HG03521 (cell line): ENCODE measurements around the gene RAB9A.
"Not testable (repeated sequence)": the region's sequence is repeated elsewhere in the genome, so short reads cannot be mapped to it uniquely, and the experiment has no call there.

Source experiments
- ATAC-seq: cut with Tn5 transposase; IDR thresholded peaks from one replicate; pipeline ENCODE4 v1.9.1; 2021; ENCODE audit warnings: mild to moderate bottlenecking, moderate library complexity; ENCODE audit not compliant: unreplicated experiment

RAB9A gene

DNA sequence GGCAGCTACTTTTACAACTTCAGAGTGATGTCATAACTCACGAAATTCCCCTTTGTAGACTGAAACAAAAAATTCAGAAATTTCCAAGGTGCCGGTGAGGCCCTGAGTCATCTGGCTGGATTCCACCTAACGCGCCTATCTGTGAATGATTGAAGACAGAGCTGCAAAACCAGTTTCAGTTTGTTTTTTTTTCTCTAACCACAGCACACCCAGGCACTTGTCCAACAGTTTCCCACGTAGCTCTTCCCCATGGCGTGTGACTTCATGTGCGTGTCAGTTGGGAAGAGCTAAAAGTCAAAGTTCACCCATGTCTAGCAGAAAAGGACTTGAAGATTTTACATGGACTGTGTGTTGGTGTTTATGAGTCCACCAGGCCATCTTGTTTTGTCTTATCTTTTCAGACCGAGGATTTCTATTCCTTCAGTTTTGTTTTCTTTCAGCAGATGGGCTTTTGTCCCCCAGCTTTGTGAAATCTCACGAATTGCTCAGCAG is 19.6 kb upstream of the RAB9A start:
- peak; percentile 61 for ATAC-seq

DNA sequence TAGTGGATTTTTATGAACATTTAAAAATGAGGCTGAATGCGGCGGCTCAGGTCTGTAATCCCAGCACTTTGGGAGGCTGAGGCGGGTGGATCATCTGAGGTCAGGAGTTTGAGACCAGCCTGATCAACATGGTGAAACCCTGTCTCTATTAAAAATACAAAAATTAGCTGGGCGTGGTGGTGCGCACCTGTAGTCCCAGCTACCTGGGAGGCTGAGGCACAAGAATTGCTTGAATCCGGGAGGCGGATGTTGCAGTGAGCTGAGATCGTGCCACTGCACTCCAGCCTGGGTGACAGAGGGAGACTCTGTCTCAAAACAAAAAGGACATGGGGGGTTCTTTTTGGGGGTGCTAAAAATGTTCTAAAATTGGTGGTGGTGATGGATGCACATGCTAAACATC is 19.2 kb upstream of the RAB9A start:
- not testable (repeated sequence) for ATAC-seq

DNA sequence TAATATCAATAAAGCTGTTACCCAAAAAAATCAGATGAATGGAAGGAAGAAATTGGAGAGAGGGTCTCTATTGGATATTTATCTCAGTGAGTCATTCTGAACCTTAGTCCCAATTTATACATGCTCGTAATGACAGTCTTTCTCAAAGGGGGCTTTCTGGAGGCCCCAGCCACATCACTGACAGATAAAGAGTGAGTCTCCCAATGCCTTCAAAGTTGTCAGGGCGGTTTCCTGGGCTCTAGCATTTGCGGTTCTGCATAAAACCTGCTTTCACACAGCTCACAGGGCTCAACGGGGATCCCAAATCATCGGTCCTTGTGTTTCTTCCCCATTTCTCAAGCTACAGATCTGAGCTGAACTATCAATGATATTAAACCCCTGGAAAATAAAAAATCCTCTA is 18.7 kb upstream of the RAB9A start:
- no peak for ATAC-seq

DNA sequence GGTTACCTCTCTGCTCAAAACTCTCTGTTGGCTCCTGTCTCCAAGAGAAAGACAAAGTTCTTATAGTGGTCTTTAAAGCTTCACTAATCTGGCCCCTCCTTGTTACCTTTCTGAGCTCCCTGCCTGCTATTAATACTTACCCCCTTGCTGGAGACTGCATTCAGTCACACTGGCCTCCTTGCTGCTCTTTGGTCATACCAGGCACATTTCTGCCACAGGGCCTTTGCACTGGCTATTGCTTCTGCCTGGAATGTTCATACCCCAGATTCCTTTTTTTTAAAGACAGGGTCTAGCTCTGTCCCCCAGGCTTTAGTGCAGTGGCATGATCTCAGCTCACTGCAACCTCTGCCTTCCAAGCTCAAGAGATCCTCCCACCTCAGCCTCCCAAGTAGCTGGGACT is 15.9 kb upstream of the RAB9A start:
- no peak for ATAC-seq

DNA sequence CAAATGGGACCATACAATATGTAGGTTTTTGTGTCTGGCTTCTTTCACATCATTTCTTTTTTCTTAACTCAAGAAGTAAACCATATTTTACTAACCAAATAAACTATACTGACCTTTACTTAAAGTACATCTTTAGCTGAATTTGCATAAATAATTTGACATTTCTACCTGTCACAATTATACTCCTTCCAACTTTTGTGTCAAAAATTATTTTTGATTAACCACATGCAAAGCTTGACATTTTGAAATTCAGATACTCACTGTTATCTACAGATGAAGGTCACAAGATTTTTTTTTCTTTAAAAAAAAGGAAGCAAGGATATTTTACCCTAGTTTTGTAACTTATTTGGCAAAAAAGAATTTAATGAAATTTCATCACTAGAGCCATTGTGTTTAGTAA is 12.0 kb upstream of the RAB9A start:
- ATAC-seq = no peak

DNA sequence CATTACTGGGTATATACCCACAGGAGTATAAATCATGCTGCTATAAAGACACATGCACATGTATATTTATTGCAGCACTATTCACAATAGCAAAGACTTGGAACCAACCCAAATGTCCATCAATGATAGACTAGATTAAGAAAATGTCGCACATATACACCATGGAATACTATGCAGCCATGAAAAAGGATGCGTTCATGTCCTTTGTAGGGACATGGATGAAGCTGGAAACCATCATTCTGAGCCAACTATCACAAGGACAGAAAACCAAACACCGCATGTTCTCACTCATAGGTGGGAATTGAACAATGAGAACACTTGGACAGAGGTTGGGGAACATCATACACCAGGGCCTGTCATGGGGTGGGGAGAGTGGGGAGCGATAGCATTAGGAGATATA is 9.2 kb upstream of the RAB9A start:
- not testable (repeated sequence) for ATAC-seq

DNA sequence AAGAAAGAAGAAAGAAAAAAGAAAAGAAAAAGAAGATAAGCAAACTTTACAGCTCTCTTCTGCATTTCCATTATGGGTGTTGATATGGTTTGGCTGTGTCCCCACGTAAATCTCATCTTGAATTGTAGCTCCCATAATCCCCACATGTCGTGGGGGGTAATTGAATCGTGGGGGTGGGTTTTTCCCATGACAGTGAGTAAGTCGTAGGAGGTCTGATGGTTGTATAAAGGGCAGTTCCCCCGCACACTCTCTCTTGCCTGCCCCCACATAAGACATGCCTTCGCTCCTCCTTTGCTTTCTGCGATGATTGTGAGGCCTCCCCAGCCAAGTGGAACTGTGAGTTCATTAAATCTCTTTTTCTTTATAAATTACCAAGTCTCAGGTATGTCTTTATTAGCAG is 7.3 kb upstream of the RAB9A start:
- ATAC-seq = no peak

DNA sequence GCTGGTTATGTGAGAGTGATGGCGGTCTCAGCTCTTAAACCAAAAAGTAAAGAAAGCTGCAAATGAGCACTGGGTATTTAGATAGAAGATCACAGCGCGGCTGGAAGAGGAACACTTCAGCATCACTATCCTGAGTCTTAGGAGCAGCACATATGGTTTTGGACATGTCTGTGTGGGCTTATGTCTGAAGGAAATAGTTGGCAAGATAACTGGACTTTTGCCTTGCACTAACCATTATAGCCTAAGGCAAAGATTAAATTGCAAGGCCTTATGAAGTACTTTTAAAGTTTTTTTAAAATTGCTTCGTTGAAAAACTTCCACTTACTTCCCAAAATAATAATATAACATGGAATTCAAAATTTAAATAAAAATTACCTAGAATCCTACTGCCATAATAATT is 4.6 kb upstream of the RAB9A start:
- no peak for ATAC-seq

DNA sequence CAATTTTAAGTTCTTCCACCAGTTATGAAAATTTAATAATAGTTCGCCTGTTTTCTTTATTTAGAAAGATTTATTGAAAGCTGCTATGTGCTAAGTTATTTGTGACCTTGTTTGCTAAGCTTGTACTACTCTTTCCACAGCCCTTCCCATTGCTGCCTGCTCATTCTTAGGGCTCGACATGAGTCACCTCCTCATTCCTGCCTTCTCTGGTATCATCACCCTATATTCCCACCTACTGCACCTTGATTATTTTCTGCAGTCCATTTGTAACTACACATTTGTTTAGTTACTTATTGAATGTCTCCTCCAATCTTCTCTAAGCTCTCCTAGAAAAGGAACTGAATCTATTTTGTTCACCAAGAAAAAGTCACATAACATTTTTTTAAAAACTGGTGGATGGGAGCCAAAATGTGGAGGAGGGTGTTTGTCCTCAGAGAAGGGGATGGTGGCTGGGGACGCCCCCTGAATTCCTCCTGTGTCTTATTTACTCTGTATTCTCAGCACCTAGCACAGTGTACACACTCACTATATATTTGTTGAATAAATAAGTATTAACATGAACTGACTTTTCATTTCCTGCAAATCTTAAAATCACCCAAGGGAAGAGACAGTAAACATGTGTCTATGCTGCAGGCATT is 3.7 kb upstream of the RAB9A start:
- ATAC-seq = no peak

DNA sequence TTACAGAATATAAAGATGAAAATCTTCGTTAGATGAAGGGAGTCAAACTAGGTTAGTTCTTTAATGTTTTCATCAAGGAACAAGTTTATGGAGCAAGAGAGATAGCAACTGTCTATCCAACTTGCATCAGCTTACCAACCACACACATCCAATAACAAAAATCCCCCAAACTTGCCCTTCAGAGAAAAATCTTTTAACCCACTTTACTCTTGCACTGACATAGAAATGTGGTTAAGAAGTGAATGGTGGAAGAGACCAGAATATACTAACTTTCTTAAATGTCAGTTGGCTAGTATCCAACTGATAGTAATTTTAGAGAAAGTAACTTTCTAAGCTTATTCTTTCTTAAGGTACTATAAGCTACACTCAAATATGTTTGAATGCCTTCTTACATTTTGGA is 1.7 kb upstream of the RAB9A start:
- no peak for ATAC-seq

DNA sequence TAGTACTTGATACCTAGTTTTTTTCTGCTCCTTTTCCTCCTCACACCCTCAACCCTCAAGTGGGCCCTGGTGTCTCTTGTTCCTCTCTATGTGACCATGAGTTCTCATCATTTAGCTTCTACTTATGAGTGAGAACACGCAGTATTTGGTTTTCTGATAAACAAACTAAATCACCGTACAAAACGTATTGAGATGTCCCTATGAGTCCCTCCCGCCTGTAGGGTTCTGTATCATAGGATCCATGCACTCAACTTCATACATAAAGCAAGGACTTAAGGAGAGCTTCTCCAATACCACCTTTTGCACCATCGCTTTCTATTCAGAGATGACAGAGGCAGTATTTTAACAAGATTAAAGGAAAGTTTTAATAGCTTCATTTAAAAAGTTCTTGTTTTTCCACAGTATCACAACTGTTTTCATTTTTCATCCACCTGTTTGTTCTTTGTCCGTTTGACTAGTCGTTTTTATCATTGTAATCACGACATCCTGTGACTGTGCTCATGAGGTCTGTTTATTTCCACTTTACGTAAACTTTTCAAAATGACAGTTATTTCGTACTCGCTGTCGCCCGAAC is 457 bp upstream of the RAB9A start:
- no peak for ATAC-seq

DNA sequence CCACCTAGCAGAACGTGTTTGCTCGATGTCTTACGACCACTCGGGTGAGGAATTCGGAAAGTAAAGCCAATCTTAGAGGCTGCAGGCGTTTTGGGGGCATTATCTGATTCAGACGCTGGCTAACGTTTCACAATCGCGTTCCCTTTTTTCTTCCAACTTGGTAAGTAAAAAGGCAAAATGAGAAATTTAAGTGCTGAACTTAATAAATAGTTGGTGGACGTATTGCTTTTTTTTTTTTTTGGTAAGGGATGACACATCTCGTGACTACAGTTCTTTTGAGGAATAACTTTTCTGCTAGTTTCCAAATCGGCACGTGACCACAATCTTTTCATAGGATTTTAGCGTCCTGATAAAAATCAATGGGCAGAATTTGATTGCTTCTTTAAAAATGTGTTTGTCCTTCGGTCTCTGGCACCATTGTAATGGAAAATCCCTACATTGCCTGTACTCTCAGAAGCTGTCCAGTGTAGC is 848 bp downstream of the RAB9A start:
- ATAC-seq = no peak

DNA sequence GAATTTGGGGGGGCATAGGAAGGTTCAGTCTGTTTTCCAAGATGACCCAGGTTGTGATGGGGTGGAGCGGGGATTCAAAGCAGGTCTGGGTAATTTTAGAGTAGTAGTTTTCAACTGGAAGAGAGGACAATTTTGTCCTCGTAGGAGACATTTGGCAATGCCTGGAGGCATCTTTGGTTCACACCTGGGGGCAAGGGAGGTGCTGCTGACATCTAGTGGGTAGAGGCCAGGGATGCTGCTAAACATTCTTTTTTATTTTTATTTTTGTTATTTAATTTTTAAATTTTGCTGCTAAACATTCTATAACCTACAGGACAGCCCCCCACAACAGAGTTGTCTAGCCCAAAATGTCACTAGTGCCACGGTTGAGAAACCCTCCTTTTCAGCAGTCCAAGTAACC is 1.9 kb downstream of the RAB9A start:
- no peak for ATAC-seq

DNA sequence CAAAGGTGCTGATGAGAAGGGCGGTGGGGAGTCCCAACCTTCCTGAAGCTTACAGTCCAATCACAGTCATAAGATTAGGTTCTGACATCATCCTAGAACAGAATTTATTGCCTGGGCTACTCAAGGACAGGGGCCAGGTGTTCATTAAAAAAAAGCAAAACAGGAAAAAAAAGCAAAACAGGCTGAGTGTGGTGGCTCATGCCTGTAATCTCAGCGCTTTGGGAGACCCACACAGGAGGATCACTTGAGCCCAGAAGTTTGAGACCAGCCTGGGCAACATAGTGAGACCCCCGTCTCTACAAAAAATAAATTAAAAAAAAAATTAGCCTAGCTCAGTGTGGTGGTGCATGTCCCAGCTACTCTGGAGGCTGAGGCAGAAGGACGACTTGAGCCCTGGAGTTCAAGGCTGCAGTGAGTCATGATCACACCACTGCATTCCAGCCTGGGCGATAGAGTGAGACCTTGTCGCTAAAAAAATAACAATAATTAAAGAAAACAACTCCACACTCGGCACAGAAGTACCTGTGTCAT is 3.0 kb downstream of the RAB9A start:
- ATAC-seq = no peak

DNA sequence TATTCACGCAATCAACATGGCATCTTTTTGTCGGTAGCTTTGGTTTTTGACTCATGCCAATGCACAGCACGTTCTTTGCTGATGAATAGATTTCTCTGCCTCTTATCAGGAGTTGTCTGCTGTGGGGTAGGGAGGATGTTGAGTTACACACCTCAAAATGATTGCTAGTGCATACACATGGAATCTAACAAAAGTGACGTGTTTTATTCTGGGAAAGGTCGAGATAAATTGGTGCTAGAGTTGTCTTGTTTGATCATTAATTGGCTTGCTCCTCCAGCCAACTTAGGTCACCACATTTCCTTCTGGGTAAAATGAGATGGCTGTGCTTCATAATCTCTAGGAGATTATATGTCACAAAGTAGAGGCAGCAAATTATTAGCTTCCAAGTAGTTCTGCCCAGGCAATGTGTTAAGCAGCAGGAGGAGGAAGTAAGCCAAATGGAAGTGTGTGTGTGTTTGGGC is 3.9 kb downstream of the RAB9A start:
- no peak for ATAC-seq

DNA sequence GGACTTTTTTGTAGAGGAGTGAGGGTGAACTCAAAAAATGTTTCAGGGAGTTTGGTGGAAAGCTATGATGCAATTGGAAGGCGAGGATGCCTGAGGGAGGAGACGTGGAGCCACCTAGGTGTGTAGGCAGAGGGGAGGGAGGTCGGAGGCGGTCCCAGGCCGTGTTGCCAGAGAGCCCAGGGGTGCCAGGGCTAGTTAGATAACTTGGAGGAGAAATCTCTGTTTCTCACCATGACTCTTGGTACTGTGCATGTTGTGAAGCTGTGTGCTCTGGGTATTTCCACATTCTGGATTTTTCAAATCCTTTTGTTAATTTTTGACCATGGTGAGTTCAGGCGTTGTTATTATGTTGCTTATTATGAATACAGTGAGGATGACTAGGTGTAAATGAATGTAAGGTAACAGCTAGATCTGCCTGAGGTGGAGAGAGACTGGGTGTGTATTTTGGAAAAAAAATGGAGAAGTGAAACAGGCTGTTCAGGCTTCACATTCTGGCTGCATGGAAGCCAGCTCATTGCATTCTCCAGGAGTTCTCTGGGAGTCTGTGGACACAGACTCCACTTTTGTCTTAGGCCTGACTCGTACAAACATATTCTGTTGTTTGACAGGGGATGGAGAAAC is 4.5 kb downstream of the RAB9A start:
- no peak for ATAC-seq

DNA sequence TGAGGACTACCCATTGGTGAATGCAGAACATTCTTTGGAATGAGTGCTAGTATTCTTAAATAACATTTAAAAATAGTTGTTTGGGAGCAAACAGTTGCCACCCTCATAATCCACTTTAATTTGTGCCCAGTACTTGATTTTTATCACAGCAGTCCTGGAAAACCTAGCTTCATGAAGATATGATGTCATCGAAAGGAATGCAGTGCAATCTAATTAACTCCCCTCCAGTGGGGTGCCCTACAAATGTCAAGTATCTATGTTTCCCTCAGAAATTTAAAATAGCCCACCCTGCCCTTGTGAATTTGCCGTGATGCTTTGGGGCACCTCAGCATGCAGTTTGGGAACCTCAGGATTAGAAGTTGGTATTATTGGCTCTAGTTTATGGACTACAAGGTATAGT is 5.4 kb downstream of the RAB9A start:
- ATAC-seq = no peak

DNA sequence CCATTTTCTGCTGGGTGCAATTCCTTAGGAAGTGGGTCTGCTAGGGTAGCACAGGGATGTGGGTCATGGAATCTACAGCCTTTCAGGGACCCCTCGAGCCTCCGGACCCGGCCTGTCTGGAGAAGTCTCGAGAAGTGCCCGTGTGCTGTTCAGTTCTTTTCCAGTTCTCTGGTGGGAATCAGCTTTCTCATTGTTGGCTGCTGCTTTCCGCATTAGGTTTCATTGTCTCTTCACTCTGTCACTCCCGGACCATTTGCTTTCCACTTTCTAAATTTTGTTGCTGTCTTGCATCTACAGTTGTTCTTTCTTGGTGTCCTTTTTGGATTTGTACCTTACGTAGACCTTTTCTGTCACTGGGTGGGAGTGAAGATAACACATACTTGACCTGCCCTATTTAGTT is 6.1 kb downstream of the RAB9A start:
- no peak for ATAC-seq

DNA sequence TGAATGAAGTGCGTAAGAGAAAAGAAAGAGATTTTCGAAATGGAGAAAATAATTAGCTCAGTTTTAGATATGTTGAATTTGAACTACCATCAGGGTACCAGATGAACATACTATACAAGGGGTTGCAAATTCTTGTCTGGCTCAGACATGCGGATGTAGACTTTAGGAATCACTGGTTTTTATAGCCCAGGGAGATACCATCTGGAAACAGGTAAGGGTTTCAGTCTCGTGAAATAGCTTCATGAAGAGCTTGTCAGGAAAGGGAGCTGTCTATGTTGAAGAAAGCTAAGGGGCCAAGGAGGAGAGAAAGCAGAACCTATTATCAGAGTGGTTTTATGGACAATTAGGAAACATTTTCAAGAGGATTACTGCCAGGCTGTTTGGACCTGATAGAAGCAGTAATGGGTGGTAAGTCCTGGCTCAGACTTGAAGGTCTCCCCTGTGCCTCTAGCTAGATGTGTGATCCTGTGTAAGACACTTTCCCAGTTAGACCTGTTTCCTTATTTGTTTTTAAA is 6.7 kb downstream of the RAB9A start:
- ATAC-seq = no peak

DNA sequence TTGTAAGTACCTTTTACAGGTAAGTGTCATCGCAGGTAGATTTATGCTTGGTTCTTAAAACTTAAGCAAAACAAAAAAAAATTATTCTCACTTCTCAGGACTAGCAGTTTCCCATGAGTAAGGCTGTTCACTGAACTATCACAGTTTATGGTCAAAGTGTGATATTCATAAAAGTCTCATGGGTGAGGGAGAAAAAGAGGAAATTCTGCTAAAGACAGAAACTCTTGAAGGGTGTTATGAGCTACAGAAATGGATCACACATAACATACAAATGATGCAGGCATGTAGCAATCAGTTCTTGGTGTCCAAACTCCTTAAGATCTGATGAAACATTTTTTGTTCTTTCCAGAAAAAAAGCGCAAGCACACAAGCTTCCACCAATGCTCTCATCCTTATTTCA is 8.5 kb downstream of the RAB9A start:
- ATAC-seq = peak; percentile 47

DNA sequence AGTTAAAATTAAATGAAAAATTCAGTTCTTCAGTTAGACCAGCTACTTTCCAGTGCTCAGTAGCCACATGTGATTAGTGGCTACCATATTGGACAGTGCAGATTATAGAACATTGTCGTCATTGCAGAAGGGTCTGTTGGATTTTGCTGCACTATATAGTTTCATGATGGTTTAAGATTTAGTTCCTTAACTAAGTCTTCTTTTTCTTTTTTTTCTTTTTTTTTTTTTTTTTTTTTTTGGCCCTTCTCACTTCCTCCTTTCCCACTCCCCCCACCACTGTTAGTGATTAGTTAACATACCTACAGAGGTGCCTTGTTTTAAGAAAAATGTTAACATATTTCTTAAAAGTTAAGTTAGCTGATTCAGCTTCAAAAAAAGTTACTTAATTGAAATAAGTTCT is 9.0 kb downstream of the RAB9A start:
- ATAC-seq = no peak

DNA sequence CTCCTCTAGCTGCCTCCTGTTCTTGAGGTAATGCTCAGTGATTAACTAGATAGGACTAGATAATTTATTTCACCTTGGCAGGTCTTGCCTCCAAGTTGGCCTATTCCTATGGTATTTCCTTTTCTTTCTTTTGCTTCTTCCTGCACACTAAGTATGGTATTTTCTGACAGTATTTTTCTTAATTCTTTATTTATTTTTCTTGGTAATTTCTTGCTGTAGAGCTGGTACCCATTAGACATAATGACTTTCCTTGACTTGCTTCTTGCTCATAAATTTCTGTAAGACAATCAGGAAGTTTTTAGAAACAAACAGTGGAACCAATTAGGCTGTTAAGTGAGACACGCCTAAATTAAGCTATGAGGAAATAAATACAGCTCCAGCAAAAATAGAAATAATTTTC is 9.5 kb downstream of the RAB9A start:
- no peak for ATAC-seq
